GM10847 (cell line): ENCODE measurements around the gene DNMBP.

Experiments used
- POLR2A ChIP-seq: IDR thresholded peaks from 2 replicates; pipeline ENCODE4 v1.6.1; 2011; ENCODE audit not compliant: insufficient read length; ENCODE audit errors: extremely low read depth

The DNMBP gene

DNA sequence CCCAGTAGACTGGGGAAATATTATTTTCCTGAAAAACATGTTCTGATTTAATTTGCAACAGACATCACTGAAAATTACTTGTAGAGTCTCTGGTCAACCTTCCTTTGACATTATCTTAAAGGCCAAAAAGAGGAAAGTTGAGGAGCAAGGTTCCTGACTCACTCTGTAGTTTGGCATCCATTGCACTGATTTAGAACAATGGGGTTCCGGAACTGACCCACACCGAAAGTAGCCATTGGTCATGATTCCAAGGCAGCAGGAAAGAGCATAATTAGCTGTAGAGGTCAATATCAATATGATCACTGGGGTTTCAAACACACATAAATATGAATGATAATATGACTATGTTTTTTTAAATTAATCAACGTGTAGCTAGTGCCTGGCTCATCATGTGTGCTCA, 65.8 kb downstream of the DNMBP start:
- no peak for TF ChIP-seq POLR2A

DNA sequence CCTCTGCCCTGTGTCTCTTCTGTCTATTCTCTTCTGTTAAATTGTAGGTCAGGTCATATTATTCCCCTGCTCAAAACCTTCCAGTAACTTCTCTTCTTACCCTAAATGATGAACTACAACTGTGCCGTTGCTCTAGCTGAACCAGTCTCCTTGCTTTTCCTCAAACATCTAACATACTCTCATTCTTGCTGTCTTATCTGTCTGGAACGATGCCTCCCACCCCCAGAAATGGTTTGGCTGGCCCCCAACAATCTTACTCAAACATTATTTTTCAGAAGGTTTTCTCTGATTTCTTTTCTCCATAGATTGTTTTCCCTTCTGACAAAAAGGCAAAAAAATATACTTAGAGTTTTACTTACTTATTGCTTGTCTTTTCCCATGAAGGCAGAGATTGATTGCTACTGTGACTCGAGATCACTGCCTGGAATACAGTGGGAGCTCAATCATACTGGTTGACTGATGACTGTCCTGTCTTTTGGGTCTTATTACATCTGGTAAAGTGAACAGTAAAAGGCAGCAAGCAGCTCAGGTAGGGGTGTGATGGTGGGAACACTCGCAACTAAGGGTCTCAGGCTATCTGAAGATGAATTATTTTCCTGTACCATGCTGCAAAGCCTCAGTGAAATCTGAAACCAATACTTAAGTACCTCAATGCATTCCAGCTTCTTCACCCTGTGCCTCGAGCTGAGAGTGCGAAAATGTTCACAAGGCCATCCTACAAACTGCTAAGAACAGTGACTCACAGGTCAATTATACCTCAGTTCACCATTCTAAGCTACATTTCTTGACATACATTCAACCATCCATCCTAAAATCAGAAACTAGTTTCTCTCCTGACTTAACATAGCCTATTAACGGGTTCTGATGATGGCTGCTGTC, 67.6 kb downstream of the DNMBP start:
- no peak for TF ChIP-seq POLR2A

DNA sequence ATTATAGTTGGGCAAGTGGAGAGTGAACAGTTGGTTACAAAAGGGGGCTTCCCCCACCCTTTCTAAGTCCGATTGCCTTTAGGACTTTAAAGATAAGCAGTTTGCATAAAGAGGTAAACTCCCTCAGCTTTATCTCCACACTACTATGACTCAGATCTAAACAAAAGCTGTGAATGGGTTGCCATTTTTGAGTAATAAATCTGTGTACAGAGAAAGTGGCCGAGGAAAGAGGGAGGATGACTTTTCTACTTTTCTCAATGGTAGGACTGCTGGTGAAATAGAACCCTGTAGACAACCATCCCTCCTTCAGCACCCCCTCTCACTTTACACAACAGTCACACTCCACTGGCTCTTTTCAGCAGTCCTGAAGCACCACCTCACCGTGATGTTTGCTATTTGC, 71.2 kb downstream of the DNMBP start:
- no peak for TF ChIP-seq POLR2A

DNA sequence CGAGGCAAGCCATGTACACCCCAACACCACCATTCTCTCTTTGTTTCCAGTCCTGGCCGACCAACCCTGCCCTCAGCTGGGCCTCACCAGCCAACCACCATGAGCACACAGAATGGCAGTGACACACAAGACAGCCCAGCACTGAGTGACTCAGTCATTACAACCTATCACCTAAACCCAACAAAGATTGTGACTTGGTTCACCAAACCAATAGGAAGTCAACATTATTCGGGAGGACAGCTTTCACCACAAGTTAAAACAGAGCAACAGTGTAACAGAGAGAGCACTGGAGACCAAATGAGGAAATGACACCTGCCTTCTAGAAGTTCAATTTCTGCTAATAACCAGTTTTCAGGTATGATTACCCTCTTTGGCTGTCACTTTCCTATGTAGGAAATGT, 72.1 kb downstream of the DNMBP start:
- no peak for TF ChIP-seq POLR2A

DNA sequence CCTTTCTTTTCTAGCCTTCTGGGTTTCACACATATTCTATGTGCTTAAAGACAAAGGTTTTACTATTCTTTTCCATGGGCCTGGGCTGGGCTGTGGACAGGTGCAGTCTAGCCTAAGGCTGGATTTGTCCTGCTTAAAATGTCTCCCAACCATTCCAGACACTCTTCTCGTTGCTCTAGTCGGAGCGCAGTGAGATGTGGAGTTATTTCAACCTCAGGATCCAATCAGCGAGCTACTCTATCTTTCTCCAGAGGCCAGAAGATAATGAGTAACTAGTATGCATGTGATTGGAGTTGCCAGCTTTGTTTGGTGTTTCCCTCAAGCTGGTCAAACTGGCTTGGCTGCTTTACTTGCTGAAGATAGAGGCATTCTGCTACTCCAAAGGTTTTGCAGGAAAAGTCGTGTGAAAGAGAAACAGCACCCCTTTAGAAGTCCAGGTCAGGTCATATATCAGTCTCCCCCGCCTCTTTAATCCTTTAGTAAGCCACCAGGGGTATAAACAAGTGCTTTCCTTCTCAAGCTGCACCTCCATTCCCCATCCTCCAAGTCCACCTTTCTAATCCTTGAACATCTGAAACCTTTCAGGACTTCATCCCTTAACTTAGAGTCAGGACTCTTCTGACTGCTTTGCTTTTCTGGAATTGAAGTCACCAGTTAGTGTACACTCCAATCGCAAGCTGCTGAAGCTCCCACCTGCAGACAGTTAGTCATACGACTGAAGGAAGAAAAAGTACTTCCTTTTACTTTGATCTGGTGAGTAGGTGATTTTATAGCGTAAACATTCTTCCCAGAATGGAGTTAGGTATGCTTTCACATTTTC, 78.8 kb downstream of the DNMBP start:
- TF ChIP-seq POLR2A: no peak

DNA sequence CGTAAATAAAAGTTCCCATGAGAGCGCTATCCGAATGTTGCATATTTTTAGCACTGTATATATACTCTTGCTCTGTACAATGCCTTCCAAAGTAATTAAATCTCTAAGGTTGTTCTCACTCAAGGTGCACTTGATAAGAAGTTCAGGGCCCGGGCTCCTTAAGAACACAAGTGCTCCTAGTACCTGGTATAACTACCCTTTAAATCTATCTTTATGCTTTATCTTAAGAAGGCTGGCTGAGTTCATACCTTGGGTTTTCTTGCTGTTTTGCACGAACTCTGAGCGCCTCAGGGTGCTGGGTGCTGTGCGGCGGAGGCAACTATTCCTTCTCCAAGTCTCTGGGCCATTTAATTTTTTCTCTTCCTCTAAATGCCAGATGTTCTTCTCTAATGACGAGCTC, 80.4 kb downstream of the DNMBP start:
- TF ChIP-seq POLR2A: no peak

DNA sequence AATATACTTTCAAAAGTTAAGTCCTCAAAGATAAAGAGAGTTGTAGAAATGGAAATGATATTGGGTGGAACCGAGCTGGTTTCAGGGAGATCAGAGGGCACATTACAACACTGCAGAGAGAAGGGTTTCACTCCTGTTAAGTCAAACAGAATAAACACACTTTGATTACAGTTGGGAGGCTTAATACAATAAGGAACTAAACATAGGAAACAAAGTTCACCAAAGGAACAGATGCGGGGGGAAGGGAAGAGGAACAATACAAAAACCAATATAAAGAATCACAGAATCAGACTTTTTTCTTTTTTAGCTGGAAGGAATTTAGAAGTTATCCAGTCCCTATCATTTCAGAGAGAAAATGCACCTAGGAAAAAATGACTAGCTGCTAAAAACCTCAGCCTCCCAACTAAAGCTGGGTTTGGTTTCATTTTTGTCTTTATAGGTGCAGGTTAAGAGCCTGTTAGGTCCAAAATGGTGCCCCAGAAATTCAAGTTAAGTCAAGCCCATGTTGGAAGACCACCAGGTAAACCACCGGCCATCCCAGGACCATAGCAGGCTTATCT, 81.9 kb downstream of the DNMBP start:
- TF ChIP-seq POLR2A: no peak

DNA sequence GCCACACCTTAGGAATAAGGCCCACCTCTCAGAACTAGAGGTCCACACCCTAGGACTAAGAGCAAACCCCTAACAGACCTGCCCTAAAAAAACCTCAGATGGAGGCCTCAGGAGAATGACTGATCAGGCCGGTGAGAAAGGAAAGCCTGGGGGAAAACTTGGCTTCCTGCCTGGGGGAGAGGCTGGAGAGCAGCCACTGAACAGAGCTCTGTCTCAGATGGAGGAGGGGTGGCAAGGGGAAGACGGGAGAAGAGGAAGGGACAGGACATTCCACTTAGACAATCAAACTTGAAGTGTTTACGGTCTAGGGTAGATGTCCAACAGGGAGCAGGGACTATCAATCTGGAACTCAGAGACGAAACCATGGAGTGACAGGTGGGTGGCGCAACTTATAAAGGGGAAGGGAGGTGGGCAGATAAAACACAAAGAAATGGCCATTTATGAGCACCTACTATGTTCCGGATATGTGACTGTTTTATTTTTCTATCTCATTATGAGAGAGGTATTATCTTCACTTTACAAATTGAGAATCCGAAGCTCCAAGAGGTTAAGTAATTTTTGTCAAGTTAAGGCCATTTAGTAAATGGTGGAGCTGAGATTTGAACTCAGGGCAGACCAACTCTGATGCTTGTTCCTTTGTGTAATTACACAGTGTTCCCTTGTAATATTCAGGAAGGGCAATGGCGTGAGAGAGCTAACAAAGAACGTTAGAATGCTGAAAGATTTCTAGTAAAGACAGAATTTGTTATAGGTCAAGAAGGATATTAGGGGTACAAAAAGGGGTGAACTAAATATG, 82.6 kb downstream of the DNMBP start:
- no peak for TF ChIP-seq POLR2A

DNA sequence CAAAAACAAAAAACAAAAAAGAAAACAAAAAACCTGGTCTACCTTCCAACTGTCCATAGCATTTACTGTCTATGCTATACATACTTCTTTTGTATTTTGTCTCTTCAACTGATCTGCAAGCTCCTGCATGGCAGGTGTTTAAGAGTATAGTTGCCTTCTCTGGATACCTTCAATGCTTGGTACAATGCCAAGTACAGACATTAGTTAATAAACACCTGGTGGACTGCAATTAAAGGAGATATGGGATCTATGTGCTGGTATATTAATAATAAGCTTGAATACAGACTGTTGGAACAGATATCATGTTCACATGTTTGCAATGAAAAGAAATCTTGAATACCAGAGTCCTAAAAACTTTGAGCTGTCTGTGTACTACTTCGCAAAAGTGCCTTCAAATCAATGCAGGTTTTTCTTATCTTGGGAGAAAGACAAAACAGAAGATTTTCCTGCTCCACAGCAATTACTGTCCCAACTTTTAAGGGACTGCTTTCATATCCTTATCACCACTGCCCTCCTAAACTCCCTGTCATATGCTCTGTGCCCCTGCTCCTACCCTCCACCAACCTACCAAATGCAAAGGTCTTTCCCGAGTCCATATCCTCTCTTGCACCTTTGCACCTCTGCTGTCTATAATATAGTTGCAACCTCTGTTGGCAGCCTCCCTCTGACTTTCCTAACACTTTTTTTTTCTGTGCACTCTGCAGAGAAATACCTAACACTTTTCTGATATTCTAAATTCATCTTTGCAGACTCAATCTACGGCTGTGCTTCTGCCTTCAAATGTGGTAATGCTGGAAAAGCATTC, 85.1 kb downstream of the DNMBP start:
- TF ChIP-seq POLR2A: no peak

DNA sequence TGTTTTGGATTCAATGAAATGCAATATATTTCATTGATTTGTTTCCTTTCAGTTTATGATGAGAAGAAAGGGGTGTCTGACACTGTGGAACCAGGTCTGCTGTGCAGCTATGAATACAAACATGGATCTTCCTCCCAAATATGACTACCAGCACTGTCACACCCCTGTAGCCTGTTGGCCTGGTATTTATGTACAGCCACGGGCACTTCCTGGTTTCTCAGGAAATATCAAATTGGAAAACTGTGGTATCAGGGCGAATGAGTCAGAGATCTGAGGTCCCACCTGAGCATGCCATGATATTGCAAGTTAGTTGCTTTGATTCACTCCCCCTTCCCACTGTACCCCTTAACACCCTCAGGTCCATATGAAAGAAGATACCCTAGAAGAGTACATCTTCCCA, 87.8 kb downstream of the DNMBP start:
- no peak for TF ChIP-seq POLR2A

DNA sequence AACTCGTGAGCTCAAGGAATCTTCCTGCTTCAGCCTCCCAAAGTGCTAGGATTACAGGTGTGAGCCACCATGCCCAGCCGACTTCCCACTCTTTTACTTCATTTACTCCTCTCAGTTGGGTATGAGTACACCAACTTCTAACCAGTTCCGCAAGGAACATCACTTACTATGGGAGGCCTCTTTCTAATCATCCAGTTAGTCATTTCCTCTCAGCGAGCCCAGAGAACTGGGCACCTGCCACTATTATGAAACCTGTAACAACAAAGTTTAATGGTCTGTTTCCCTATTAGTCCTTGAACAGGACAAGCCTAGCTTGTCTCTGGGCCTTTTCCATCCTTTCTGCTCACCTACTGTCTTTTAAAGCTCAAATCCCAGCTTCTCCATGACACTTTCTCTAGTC, 88.8 kb downstream of the DNMBP start:
- no peak for TF ChIP-seq POLR2A

DNA sequence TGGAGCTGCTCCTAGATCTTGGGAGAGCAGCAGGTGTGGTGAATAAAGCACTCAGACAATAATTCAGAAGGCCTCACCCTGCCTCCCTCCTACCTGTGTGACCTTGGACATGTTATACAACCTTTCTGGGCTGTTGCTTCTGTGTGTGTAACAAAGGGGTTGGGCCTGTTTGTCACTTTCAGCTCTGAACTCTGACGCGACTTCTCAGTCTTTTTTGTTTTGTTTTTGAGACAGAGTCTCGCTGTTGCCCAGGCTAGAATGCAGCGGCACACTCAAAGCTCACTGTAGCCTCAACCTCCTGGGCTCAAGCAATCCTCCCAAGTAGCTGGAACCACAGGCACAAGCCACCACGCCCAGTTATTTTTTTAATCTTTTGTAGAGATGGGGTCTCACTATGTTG, 89.3 kb downstream of the DNMBP start:
- TF ChIP-seq POLR2A: no peak

DNA sequence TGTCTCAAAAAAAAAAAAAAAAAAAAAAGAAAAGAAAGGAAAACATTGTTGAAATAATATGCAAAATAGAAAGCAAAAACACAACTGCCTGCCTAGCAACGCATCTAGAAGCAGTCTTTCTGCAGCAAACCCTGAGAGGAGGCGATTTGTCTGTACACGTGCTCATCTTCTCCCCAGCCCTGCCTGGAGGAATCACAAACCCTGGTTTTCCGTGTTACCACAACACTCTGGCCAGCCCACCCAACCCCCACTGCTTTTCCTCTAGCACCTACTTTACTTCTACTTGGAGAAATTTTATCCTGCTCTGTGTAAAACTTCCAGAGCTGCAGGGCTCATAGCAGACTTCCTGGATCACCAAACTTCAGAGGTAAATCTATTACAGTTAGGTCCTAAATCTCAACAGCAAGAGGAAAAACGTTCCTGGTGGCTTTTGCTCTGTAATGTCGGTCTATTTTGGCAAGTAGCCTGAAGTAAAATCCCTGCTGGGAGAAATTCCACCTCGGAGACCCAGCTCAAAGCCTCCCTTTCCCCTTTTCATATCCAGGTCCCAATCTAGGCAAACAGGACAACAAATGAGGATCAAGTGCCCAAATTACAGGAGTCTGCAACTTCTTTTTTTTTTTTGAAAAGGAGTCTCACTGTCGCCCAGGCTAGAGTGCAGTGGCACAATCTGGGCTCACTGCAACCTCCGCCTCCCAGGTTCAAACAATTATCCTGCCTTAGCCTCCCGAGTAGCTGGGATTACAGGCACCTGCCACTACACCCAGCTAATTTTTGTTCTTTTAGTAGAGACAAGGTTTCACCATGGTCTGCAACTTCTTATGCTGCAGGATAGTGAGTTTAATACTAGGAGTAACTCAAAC, 91.6 kb downstream of the DNMBP start:
- no peak for TF ChIP-seq POLR2A

DNA sequence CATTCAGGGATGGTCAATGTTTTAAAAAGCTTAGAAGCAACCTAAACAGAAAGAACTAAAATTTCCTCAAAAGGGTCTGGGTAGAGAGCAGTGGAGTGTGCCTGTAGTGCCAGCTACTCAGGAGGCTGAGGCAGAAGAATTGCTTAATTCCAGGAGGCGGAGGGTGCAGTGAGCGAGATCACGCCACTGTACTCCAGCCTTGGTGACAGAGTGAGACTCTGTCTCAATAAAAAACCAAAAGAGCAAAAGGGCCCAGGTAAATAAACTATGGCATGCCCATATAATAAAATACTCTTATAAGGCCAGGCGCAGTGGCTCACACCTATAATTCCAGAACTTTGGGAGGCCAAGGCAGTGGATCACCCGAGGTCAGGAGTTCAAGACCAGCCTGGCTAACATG, 93.0 kb downstream of the DNMBP start:
- TF ChIP-seq POLR2A: no peak

DNA sequence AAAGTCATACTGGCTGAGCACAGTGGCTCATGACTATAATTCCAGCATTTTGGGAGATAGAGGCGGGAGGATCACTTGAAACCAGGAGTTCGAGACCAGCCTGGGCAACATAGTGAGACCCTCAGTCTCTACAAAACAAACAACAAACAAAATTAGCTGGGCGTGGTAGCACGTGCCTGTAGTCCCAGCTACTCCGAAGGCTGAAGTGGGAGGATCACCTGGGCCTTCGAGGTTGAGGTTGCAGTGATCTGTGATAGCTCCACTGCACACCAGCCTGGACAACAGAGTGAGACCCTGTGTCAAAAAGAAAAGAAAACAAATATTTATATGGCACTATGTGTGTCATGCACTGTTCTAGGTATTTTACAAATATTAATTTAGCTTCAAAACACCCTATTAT, 94.3 kb downstream of the DNMBP start:
- no peak for TF ChIP-seq POLR2A
